H1 (cell line): ENCODE measurements around the gene SBSN. TPM values are rescaled to one million over a fixed set of nuclear protein-coding genes. Genes with fewer than 3 reads are reported as not detected.

ENCODE experiments used
- BRCA1 ChIP-seq: IDR thresholded peaks from 2 replicates; pipeline ENCODE4 v1.6.1; 2012; ENCODE audit warnings: low read depth, low read length, improper control_type of control experiment
- KDM1A ChIP-seq: fragments of 200-600, 300-600 bp; sonication (generic); IDR thresholded peaks from 2 replicates; pipeline ENCODE4 v1.7.1; 2016; ENCODE audit warnings: mild to moderate bottlenecking, low read length, borderline replicate concordance
- NRF1 ChIP-seq: IDR thresholded peaks from 2 replicates; pipeline ENCODE4 v1.6.1; 2011; ENCODE audit warnings: mild to moderate bottlenecking, low read depth, low read length, improper control_type of control experiment
- POU5F1 ChIP-seq: IDR thresholded peaks from 2 replicates; pipeline ENCODE4 v1.6.1; 2011; ENCODE audit warnings: low read depth, mild to moderate bottlenecking, low read length, moderate library complexity
- SAP30 ChIP-seq: fragments of 300-600 bp; sonication (generic); IDR thresholded peaks from 2 replicates; pipeline ENCODE4 v1.7.1; 2012; ENCODE audit warnings: low read length, moderate library complexity, mild to moderate bottlenecking, inconsistent platforms; ENCODE audit not compliant: insufficient read depth, insufficient replicate concordance
- SP2 ChIP-seq: IDR thresholded peaks from 2 replicates; pipeline ENCODE4 v1.6.1; 2012; ENCODE audit warnings: mild to moderate bottlenecking, low read length, inconsistent platforms
- polyA plus RNA-seq, 7 experiments: library from polyadenylated mRNA; depleted of rRNA in 3 of 7; stranded (reverse) in 5 of 7; unstranded in 2 of 7; fragments of >200 nt in 5 of 7; fragments of 200-250 nt in 2 of 7; gene quantifications; 1 replicate in 5 of 7; 2 replicates in 1 of 7; 4 replicates in 1 of 7; pipeline versions ENCODE4 v1.2.1 to v1.2.3, GENCODE V29; 2011 to 2013; ENCODE audit warnings: missing spikeins in 2 of 7, mixed read lengths in 2 of 7
- total RNA-seq: library from RNA; stranded (reverse); fragmentation: NEBNext Ultra II Directional; extraction: Animal tissue kit (Norgen Biotek cat#: 25700); gene quantifications from 2 replicates; pipeline ENCODE4 v1.2.1, GENCODE V29; 2021
- TF ChIP-seq, protein P1 (sequence below): IDR thresholded peaks from 2 replicates; pipeline ENCODE4 v1.6.1; 2012; ENCODE audit warnings: low read length, inconsistent platforms
- TF ChIP-seq, protein P2 (sequence below): fragments of 300-600 bp; sonication (generic); IDR thresholded peaks from 2 replicates; pipeline ENCODE4 v1.7.1; 2012; ENCODE audit warnings: low read length, moderate library complexity, mild to moderate bottlenecking, inconsistent platforms; ENCODE audit not compliant: insufficient replicate concordance

The SBSN gene
- total and polyA plus RNA-seq, 2 of the 8 experiments (the other 6 are each of a cell fraction or from before 2014, with no cell fraction given), result not detected

DNA sequence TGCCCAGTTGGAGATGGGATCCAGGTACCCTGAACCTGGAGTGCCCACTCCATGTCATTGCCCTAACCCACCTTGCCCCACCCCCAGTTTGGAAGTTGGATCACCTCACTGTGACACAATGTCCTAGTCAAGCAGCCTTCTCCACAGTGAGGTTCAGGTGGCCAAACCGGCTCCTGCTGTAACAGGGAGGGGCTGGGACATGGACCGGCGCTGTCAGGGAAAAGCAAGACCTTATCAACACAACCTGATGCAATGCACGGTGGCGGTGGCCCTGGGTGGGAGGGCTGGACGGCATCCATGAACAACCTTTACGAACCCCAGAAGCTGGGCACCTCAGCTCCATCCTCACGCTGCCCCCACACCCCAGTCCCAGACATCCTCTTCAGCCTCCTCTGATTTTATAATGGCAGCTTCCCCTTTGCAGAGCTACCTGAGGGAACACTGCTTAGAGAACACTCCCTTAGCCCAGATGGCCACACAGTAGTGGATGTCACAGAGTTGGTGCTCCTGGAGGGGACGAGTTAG lies 36.2 kb downstream of the SBSN start (continued):
- TF ChIP-seq BRCA1 (no peak), NRF1 (no peak), KDM1A (no peak), POU5F1 (no peak), SAP30 (no peak), SP2 (no peak)
- TF ChIP-seq, protein P1, sequence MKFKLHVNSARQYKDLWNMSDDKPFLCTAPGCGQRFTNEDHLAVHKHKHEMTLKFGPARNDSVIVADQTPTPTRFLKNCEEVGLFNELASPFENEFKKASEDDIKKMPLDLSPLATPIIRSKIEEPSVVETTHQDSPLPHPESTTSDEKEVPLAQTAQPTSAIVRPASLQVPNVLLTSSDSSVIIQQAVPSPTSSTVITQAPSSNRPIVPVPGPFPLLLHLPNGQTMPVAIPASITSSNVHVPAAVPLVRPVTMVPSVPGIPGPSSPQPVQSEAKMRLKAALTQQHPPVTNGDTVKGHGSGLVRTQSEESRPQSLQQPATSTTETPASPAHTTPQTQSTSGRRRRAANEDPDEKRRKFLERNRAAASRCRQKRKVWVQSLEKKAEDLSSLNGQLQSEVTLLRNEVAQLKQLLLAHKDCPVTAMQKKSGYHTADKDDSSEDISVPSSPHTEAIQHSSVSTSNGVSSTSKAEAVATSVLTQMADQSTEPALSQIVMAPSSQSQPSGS, result no peak
- TF ChIP-seq, protein P2, sequence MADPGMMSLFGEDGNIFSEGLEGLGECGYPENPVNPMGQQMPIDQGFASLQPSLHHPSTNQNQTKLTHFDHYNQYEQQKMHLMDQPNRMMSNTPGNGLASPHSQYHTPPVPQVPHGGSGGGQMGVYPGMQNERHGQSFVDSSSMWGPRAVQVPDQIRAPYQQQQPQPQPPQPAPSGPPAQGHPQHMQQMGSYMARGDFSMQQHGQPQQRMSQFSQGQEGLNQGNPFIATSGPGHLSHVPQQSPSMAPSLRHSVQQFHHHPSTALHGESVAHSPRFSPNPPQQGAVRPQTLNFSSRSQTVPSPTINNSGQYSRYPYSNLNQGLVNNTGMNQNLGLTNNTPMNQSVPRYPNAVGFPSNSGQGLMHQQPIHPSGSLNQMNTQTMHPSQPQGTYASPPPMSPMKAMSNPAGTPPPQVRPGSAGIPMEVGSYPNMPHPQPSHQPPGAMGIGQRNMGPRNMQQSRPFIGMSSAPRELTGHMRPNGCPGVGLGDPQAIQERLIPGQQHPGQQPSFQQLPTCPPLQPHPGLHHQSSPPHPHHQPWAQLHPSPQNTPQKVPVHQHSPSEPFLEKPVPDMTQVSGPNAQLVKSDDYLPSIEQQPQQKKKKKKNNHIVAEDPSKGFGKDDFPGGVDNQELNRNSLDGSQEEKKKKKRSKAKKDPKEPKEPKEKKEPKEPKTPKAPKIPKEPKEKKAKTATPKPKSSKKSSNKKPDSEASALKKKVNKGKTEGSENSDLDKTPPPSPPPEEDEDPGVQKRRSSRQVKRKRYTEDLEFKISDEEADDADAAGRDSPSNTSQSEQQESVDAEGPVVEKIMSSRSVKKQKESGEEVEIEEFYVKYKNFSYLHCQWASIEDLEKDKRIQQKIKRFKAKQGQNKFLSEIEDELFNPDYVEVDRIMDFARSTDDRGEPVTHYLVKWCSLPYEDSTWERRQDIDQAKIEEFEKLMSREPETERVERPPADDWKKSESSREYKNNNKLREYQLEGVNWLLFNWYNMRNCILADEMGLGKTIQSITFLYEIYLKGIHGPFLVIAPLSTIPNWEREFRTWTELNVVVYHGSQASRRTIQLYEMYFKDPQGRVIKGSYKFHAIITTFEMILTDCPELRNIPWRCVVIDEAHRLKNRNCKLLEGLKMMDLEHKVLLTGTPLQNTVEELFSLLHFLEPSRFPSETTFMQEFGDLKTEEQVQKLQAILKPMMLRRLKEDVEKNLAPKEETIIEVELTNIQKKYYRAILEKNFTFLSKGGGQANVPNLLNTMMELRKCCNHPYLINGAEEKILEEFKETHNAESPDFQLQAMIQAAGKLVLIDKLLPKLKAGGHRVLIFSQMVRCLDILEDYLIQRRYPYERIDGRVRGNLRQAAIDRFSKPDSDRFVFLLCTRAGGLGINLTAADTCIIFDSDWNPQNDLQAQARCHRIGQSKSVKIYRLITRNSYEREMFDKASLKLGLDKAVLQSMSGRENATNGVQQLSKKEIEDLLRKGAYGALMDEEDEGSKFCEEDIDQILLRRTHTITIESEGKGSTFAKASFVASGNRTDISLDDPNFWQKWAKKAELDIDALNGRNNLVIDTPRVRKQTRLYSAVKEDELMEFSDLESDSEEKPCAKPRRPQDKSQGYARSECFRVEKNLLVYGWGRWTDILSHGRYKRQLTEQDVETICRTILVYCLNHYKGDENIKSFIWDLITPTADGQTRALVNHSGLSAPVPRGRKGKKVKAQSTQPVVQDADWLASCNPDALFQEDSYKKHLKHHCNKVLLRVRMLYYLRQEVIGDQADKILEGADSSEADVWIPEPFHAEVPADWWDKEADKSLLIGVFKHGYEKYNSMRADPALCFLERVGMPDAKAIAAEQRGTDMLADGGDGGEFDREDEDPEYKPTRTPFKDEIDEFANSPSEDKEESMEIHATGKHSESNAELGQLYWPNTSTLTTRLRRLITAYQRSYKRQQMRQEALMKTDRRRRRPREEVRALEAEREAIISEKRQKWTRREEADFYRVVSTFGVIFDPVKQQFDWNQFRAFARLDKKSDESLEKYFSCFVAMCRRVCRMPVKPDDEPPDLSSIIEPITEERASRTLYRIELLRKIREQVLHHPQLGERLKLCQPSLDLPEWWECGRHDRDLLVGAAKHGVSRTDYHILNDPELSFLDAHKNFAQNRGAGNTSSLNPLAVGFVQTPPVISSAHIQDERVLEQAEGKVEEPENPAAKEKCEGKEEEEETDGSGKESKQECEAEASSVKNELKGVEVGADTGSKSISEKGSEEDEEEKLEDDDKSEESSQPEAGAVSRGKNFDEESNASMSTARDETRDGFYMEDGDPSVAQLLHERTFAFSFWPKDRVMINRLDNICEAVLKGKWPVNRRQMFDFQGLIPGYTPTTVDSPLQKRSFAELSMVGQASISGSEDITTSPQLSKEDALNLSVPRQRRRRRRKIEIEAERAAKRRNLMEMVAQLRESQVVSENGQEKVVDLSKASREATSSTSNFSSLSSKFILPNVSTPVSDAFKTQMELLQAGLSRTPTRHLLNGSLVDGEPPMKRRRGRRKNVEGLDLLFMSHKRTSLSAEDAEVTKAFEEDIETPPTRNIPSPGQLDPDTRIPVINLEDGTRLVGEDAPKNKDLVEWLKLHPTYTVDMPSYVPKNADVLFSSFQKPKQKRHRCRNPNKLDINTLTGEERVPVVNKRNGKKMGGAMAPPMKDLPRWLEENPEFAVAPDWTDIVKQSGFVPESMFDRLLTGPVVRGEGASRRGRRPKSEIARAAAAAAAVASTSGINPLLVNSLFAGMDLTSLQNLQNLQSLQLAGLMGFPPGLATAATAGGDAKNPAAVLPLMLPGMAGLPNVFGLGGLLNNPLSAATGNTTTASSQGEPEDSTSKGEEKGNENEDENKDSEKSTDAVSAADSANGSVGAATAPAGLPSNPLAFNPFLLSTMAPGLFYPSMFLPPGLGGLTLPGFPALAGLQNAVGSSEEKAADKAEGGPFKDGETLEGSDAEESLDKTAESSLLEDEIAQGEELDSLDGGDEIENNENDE, result no peak
